HG03103 (cell line): ENCODE results near the gene TSPAN18.

Experiments
- ATAC-seq: cut with Tn5 transposase; IDR thresholded peaks from one replicate; pipeline ENCODE4 v1.9.1; 2021; ENCODE audit warnings: low read depth; ENCODE audit not compliant: unreplicated experiment

TSPAN18 gene

DNA sequence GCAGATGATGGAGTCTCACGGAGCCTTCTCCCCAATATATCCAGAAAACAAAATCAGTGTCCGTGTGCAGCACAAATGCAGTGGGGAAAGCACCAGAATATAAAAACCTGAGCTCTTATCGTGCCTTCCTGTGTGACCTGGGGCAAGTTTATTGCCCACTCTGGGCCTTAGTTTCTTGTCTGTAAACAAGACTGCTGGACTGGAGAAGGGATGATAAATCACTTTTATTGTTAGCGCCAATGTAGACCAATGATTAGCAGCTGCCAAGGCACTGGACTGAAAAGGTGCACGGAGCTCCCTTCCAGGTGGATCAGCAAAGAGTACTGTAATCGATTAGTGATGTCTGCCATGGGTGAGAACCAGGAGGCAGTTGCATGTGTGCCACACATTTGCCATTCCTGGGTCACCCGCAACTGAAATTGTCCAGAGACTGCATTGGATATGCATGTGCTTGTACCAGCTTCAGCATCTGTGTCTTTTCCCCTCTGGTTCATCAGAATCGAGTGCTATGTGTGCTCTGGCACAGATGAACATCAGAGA is 89.2 kb downstream of the TSPAN18 start:
- ATAC-seq = no peak

DNA sequence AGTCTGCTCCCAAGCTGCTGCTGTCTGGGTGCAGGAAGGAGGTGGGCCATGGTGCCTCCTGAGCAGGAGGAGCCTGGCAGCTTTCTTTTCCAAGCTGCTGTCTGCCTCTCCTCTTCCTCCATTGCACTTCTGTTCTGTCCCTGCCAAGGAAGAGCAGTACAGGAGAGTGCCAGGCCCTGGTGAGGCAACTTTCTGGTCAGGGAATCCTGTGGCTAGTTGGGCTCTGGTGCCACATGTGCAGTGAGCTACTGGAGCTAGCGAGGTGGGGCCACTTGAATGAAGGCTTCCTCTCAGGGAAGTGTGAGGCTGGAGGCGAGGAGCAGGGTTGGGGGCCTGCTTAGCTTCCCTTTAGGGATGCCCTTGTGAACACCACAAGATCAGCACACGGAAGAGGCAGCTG is 90.0 kb downstream of the TSPAN18 start:
- no peak for ATAC-seq

DNA sequence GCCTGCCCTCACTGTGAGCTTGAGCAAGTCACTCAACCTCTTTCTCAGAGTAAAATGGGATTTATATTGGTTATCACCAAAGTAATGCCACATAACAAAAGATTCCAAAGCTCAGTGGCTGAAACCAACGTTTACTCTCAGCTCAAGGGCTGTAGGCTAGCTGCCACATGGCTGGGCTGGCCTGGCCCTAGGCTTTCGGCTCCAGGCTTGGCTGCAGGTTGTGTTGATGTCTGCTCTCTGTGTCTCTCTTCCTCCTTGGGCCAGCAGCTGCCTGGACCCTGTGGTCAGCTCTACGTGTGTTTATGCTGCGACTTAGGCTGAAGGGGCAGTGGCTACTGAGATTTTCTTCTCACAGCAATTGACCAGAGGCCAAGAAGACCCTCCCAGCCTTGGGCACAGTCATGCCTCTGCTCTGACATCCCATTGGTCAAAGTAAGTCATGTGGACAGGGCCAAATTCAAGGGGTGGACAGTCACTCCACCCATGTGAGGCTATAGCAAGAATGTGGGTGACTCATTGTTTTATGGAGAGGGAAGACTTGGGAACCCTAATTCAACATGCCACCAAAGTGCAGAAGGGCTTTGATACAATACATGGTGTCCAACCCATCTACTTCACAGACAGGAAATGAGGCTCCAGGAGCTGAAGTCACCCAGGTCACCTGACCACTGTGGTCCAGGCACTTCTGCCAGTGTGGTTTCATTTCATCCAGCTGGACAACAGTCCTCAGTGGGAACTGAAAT is 90.6 kb downstream of the TSPAN18 start:
- ATAC-seq = no peak

DNA sequence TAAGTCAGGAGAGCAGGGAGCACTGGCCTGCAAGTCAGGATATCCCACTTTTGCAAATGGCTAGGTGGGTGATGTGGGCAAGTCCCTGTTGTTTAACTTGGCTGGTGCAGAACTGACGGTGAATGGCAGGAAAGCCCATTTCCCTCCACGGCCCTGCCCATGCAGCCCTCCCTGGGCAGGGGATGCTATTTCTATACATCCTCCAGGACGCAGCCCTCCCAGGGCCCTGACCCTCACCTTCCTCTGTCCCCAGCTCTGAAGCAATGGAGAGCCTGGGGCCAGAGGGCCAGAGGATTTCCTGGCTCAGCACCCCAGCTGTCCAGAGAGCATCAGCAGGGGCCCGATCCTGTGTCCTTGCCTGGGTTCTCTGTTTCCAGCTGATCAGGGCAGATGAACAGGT is 91.3 kb downstream of the TSPAN18 start:
- no peak for ATAC-seq

DNA sequence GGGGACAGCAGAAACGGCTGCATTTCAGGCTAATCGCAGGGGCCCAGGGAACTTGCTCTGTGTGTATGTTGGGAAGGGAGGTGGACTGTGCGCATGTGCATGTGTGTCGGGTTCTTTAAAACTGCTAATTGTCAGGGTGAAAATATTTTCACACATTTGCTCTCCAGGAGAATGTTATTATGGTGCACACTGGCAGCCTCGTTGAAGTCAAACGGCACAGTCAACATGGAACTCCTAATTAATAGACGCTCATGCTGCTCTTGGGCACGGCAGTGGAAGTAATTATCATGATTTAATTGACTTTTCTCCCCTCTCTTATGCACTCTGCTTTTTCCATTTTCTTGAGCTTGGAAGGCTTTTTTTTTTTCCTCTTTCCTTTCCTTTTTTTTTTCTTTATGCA is 92.6 kb downstream of the TSPAN18 start:
- ATAC-seq = no peak

DNA sequence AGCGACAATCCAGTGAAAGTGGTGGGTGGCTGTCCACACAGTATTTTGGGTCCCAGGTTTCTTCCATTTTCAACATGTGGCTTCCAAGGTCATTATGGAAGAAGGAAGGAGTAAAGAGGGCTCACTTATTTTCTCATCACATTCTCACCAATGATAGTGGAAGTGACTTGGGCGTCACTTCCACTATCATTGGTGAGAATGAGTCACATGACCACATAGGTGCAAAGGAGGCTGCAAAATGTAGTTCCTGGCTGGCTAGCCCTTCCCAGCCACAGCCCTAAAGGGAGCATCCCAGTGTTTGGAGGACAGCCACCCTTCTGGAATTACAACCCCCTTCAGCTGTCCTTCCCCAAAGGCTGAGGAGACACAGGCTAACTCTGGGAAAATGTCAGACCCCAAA is 95.6 kb downstream of the TSPAN18 start:
- ATAC-seq = no peak

DNA sequence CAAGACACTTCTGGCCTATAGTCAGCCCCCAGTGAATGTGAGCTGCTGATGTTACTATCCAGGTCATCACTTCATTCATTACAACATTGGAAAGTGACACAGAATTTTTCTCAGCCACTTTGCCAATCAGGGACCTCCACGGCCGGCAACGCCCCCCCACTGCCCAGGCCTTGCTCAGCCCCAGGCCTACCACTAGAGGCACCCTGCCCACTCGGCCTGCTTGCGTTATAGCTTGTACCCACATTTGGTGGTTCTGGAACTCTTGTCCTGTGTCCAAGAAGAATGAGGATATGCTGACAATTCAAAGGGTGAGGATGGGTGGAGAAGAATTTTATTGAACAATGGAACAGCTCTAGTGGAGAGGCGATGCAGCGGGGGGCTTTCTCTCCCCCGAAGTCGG is 96.2 kb downstream of the TSPAN18 start:
- no peak for ATAC-seq

DNA sequence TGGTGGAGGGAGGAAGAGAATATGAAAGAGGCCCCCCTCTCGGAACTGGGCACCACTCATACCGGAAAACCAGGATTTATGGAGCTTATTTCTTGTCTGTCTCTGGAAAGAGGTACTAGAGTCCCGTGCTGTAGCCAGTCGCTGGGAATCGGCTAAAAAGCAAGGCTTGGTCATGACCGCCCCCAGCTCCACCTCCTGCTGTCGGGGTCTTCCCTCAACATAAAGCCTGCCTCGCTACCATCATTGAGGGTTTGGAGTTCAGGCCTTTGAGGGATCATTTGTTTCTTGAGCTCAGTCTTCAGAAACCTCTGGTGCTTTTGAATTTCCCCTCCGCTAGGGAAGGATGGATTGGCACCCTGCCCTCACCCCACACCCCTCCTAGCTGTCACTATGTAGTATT is 97.1 kb downstream of the TSPAN18 start:
- ATAC-seq = no peak

DNA sequence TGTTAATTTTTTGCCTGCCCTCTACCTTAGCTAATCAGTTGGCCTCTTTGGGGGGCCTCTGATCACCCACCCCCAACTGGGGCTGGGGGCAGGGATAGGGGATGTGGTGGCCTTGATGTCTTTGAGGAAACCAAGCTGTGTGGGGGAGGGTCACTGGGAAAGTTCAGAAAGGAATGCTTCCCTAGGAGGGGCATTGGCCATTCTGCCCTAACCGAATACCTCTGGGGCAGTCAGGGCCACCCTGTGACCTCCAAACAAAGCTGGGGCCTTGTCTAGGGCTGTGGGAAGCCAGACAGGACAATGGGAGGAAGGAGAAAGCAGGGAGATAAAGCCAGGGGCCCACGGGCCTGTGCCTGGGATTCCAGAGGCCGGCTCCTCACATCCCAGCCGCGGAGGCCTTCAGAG is 97.5 kb downstream of the TSPAN18 start:
- no peak for ATAC-seq

DNA sequence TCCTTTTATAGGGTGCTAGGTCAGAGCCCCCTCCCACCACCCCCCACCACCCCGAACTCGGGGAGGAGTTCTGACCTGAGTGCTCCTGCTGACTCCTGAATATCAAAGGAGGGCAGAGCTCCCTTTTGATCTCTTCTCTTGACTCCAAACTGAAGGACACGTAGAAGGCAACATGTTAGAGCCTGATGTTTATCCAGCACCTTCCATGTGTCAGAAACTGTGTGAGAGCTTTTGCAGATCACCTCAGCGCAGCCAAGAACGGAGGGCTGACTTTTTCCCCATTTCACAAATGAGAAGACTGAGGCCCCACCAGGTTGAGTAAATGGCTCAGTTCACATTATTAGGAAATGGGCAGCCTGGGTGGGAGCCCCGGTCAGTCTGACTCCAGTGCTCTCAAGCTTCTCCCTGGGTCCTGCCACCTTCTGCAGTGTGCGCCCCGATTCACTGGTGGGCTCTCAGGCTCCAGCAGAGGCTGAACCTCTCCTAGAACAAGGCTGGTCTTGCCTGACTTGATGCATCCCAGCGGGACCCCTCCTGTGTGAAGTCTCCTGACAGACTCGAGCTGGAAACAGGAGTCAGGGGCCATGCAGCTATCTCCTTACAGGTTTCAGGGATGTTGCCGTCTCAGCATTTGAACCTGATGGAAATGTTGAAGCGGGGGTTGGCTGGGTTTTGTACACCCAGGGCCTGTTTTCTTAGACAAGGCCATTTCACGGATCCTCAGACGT is 98.5 kb downstream of the TSPAN18 start:
- no peak for ATAC-seq

DNA sequence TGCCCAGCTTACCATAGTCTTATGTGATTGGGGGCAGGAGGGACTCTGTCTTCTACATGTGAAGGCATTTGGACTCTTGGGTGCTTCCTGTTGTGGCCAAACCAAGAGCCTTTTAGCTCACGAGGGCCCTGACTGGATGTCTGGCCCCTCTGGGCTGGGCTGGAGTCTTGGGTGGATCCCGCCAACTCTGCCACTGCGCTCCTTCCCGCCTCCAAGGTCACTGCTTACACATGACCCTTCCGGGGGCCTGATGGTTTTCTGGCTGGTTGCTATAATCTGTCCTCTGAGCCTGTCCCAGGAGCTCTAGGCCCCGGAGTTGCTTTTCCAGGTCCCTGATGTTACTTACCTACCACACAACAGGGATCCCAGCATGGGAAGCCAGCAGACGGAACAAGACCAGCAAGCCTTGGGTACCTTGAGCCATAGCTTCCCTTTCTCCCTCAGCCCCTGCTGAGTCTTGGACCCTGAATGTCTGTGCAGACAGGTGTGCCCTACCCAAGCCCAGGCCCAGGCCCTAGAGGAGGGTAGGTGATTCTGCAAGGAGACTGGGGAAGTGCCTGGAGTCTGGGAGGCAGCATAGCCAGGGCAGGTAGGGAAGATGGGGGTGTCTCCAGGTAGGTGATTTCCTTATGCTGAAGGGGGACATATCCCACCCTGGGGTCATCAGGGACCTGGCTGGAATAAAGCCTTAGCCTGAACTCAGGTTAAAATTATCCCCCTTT is 100.3 kb downstream of the TSPAN18 start:
- ATAC-seq = no peak

DNA sequence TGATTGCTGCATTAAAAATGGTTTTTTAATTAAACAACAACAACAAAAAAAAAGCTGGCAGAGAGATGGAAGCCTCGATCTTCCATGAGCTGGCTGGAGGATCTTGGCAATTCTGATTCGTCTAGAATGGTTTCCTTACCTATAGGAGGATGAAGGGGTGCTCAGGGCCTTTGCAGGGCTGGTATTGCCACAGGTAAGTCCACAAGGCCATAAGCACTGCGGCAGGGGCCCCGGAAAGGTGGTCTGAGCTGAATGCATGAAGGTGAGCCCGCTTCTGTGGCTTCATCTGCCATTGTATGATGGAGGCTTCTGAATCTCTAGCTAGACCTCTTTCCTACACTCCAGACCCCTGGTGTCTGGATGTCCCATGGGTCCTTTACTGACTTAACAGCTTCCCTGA is 101.5 kb downstream of the TSPAN18 start:
- no peak for ATAC-seq

DNA sequence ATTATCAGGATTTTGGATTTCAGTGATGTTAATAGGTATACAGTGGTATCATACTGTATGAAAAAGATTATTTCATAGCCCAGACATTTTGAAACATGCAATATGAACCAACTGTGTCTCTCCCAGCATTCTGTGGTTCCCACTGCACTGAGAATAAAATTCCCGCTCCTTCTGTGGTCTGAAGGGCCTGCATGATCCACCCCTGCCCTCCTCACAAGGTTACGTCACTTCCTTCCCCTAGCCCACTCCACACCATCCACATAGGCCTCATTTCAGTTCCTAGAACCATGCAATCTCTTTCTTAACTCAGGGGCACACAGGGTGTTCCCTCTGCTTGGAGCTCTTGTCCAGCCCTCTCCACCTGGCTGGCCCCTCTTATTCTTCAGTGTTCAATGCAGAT is 103.1 kb downstream of the TSPAN18 start:
- ATAC-seq = no peak

DNA sequence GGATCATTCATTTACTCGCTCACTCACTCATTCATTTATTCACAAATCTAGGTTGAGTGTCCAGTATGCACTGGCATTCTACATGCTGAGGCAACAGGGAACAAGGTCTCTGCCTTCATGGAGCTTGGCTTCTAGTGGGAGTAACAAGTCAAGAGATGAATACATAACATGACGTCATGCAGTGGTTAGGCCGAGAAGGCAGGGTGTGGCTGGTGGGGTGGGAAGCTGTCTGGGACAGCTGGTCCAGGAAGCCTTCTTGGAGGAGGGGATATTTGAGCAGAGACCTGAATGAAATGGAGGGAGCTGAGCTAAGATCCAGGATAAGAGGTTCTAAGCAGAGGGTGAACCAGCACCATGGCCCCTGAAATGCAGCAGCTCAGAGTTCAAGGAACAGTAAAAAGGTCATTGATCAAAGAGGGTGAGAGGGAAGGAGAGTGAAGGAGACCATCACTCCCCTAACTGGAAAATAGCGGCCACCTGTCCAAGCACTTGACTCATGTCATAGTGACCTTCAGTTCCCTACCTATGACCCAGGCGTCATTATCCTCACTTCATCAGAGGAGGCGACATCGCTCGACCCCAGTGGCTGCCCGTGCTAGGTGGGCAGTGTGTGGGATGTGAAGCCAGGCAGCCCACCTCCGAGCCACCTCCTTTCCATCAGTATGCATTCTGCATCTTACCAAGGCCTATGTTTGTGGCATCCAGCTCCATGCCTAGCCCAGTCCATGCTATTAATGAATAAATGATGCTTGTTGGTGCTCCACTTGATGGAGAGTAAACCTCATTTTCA is 105.0 kb downstream of the TSPAN18 start:
- ATAC-seq = no peak

DNA sequence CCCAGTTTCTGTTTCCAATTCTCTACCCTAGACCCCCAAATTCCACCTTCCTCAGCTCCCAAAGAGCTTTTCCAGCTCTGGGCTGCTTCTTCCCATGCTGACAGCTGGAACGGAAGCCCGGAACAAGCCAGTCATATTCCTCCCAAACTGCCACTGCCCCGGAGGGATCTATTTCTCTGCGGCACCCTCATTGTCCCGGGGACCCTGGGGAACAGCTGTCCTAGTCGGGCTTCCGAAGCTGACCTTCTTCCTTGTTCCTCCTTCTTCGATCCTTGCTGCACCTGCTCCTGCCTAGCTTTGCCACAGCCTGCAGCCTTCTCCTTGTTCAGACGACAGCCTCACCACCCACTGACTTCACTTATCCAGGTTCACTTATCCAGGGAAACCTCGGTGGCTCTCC is 105.7 kb downstream of the TSPAN18 start:
- no peak for ATAC-seq

DNA sequence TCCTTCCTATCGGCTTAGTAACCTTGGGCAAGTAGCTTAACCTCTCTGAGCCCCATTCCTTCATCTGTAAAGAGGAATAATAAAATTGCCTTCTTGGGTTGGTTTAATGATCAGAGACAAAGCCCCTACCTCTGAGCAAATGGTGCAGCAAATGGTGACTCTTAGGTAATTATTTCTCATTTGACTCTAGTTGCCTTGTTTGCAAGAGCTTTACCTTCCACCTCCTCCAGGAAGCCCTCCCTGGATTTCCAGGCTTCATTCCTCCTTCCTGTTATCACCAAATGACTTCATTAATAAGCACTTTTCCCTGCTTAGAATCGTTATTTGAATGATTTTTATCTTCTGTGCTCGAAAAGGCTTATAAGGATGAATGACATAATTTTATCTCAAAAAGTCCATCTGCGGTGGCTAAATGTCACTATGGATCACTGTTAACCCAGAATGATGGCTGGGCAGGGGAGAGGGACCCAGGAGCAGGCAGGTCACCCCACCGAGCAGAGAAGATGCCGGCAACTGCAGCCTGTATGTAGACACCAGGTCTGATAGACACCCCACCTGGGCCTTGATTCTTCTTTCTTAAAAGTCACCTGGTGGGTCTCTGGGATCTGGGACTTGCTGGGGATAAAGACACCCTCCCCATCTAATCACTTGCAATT is 106.6 kb downstream of the TSPAN18 start:
- no peak for ATAC-seq

DNA sequence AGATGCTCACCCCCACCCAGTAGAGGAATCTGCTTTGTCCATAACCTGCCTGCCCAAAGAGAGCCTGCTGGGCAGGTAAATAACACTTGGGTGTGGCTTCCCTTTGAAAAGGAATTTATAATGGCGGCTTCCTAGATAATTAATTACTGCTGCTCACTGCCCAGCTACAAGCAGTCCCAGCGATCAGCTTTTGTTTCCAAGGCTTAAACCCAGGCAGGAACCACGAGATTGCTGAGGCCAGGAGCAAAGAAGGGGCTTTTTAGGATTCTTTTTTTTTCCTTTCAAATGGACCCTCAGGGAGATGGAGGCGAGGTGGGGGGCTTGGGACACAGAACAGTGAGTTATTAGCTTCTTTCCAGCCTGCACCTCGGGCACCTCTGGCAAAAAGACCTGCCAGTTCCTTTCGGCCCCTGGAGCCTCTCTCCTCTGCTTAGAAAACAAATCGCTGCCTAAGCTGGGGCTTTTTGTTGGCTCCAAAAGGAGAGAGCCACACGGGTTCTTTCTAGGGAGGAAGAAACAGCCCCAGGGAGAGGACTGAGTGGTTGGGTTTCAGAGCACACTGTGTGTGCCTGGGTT is 107.2 kb downstream of the TSPAN18 start:
- ATAC-seq = no peak

DNA sequence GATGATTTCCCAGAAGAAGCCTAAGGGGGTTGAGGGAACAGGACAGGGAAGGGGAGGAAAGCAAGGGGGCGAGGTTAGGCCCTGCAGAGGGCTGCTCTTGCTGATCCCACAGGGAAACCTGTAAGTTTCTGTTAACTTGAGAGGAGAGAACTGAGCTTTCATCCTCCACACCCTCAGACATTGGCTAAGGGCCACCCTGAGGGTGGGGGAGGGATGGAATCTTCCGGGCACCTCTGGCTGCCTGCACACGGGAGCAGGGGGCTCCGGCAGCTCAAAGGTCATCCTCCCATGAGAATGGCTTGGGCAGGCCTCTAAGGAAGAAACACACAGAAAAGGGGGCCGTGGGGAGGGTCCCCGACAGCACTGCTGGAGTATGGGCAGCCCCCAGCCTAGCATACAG is 108.1 kb downstream of the TSPAN18 start:
- no peak for ATAC-seq

DNA sequence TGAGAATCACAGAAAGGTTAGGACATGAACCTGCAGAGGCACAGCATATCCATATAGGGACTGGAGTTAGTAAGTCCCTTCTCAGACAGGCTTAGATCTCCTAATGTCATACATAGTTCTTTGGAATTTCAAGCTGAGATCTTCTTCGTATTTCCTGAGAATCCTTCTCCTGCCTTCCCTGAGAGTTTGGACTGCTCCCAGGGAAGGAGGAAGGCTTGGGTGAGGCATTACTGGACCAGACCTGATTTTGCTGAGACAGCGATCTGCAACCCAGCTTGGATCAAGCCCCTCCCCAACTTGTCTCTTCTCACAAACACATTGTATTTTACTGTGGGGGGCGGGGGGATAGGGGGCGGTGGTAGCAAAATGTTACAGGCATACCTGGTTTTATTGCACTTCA is 108.5 kb downstream of the TSPAN18 start:
- ATAC-seq = no peak

DNA sequence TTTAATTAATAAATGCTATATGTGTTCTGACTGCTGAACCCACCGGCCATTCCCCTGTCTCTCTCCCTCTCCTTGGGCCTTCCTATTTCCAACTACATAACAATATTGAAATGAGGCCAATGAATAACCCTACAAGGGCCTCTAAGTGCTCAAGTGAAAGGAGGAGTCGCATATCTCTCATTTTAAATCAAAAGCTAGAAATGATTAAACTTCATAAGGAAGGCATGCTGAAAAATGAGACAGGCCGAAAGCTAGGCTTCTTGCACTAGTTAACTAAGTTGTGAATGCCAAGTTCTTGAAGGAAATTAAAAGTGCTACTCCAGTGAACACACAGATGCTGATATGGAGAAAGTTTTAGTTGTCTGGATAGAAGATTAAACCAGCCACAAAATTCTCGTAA is 109.2 kb downstream of the TSPAN18 start:
- ATAC-seq = no peak
